GM12874 (cell line): ENCODE results near the gene PRRT1.

ENCODE experiments used
- TF ChIP-seq, protein P1 (sequence below): IDR thresholded peaks from 2 replicates; pipeline ENCODE4 v1.5.1; 2011; ENCODE audit warnings: low read depth, mild to moderate bottlenecking, control low read depth, low read length, moderate library complexity; ENCODE audit not compliant: insufficient read depth

The PRRT1 gene

DNA sequence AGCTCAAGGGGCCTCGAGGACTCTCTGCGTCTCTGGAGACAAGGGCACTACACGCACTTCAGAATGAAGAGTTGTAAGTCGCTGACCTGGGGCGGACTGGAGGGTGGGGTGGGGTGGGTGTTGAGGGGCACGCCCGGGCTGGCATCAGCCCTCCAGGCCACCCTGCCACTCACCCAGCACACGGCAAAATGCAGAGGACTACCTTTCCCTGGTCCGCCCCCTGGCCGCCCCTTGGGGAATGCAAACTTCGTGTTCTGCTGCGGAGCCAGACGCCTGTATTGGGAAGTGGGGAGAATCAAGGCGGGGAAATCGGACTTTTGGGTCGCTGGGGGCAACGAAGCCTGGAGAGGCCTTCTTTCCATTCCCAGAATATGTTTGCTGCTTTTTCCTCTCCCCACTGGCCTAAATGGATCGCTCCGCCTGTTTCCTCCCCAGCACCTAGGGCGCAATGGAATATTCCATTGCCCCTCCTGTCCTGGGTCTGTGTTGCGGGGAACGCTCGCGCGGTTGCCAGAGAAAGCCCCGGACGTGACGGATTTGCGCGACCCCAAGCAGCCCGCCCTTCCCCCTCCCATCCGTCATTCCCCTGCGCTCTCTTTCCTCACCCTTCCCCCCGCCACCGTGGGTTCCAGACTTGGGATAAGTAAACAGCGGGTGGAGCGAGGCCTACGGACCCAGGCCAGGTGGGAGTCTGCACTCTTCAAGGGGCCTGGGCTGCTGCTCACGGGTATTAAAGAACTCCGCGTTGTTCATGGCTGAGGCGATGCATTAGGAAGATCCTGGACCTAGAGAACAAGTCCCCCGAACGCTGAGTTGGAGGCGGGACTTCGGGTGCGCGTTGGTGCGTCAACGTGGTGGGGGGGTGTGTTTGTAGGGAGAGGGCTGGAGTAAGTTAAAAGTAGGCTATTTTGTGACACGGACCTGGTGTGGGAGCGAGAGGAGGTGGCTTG lies 2.1 kb upstream of the PRRT1 start, which contains the start of gene PPT2:
PPT2 (plus strand) TSS at position 578 of the 950 bp plus-strand sequence. CDS start 454 bp downstream, outside the sequence.
- TF ChIP-seq, protein P1, sequence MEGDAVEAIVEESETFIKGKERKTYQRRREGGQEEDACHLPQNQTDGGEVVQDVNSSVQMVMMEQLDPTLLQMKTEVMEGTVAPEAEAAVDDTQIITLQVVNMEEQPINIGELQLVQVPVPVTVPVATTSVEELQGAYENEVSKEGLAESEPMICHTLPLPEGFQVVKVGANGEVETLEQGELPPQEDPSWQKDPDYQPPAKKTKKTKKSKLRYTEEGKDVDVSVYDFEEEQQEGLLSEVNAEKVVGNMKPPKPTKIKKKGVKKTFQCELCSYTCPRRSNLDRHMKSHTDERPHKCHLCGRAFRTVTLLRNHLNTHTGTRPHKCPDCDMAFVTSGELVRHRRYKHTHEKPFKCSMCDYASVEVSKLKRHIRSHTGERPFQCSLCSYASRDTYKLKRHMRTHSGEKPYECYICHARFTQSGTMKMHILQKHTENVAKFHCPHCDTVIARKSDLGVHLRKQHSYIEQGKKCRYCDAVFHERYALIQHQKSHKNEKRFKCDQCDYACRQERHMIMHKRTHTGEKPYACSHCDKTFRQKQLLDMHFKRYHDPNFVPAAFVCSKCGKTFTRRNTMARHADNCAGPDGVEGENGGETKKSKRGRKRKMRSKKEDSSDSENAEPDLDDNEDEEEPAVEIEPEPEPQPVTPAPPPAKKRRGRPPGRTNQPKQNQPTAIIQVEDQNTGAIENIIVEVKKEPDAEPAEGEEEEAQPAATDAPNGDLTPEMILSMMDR, result no peak

DNA sequence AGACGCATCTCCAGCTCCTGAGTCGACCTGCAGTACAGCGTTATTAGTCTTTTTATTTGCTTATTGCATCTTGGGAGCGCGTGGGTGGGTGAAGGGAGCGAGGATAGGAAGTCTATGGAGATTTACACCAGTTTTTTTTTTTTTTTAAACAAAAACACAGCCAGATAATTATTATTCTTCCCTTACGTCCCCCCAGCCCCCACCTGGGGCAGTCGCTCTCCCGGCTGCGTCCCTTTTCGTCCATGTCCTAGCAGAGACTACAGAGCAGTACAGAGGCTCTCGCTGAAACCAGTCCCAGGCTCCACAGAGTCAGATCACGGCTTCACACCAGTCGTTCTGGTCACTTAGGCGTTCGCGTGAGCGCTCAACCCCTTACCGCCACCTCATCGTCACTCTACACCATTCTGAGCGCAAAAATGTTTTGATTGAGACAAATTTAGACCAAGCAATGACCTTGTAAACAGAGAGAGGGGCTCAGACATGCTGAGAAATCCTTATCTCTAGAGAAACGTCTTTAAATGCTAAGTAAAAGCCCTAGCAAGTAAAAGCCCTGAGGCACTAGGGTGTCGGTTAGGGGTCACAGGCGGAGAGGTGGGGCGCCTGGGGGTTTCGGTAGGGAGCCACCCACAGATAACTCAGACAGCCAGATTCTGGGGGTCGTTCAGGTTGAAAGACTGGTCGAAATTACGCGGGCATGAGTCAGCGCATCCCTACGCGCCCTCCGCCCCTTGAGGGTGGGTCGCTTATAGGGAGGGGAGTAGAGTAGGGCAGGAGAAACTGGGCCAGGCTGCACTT lies 1.2 kb upstream of the PRRT1 start:
- TF ChIP-seq, protein P1, result no peak

GRCh38 chr6:32151181-32151862 lies 417 bp downstream of the PRRT1 start:
- TF ChIP-seq, protein P1, result no peak

GRCh38 chr6:32149932-32150870 lies 1.5 kb downstream of the PRRT1 start:
- TF ChIP-seq, protein P1, result no peak

DNA sequence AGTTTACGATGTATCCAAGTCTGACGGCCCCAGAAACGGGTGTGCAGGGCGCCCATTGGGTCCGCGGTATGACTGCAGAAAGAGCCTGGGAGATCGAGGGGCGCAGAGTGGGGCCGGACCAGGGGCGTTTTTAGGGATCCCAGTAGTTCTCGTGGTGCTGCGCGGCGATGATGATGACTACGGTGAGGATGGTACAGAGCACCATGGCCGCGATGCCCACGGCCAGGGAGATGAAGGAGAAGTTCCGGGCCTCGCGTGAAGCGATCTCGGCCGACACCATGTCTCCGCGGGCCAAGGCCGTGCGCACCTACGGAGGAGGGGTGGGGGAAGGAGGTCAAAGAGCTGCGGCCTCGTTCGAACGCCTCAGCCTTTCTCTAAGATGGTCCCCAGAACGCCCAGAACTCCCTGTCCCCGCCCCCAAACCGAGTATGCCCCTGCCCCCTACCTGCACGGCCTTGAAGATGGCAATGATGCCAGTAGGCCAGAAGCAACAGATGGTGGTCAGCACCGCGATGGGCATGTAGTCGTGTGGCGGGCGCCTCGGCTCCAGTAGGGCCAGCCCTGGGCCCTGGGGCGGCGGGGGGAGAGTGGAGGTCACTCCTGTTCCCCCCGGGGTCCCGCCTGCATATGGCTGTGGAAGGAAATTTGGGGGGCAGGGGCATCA lies 2.5 kb downstream of the PRRT1 start:
- TF ChIP-seq, protein P1, result no peak

- TF ChIP-seq, protein P1, result no peak
Measured at GRCh38 chr6:32148289-32149091, 3.2 kb downstream of the PRRT1 start.
